ENCODE measurements around the gene FBXO10. TPM values are rescaled to one million over a fixed set of nuclear protein-coding genes. Genes with fewer than 3 reads are reported as not detected.
"Not testable (repeated sequence)": the region's sequence is repeated elsewhere in the genome, so short reads cannot be mapped to it uniquely, and the experiment has no call there.

FBXO10 gene
- total RNA-seq, 1 donor from 2014 or later = 18.5 TPM

GRCh38 chr9:37517923-37518322, 58.3 kb downstream of the FBXO10 start:
- peaks cover 16% of the 10 kb centered on the region for H3K36me3 Mint-ChIP-seq
- no peak for DNase-seq (ENCODE audit: extremely low spot score, unreplicated experiment)
- no peaks in the 10 kb centered on the region for H3K9me3 Mint-ChIP-seq
- no peak for TF ChIP-seq CTCF (conservative IDR thresholded peaks at IDR 0.05)
- no peaks in the 10 kb centered on the region for H3K27me3 Mint-ChIP-seq
- H3K4me3 Mint-ChIP-seq = no peak overlapping the region
- H3K27ac Mint-ChIP-seq = no peak overlapping the region
- H3K4me1 Mint-ChIP-seq (ENCODE audit: unreplicated experiment) = no peaks in the 10 kb centered on the region

GRCh38 chr9:37515620-37516258, 60.4 kb downstream of the FBXO10 start:
- Mint-ChIP-seq H3K4me1 (ENCODE audit: unreplicated experiment) (no peaks in the 10 kb centered on the region), H3K9me3 (no peaks in the 10 kb centered on the region), H3K36me3 (peaks cover 7% of the 10 kb centered on the region), H3K4me3 (no peak overlapping the region), H3K27ac (no peak overlapping the region), H3K27me3 (no peaks in the 10 kb centered on the region)
- no peak for DNase-seq (ENCODE audit: extremely low spot score, unreplicated experiment)
- TF ChIP-seq CTCF (conservative IDR thresholded peaks at IDR 0.05) = no peak

- no peak for DNase-seq (ENCODE audit: extremely low spot score, unreplicated experiment)
- H3K36me3 Mint-ChIP-seq = peaks cover 5% of the 10 kb centered on the region
- H3K27ac Mint-ChIP-seq = no peak overlapping the region
- H3K9me3 Mint-ChIP-seq = no peaks in the 10 kb centered on the region
- no peak overlapping the region for H3K4me3 Mint-ChIP-seq
- TF ChIP-seq CTCF (conservative IDR thresholded peaks at IDR 0.05) = no peak
- no peaks in the 10 kb centered on the region for H3K27me3 Mint-ChIP-seq
- no peaks in the 10 kb centered on the region for H3K4me1 Mint-ChIP-seq (ENCODE audit: unreplicated experiment)
Measured at GRCh38 chr9:37514999-37515398, 61.2 kb downstream of the FBXO10 start.

GRCh38 chr9:37514415-37514814, 61.8 kb downstream of the FBXO10 start:
- H3K27ac Mint-ChIP-seq; H3K9me3 Mint-ChIP-seq; DNase-seq (ENCODE audit: extremely low spot score, unreplicated experiment); H3K4me1 Mint-ChIP-seq (ENCODE audit: unreplicated experiment); H3K36me3 Mint-ChIP-seq; H3K4me3 Mint-ChIP-seq; H3K27me3 Mint-ChIP-seq: not testable (repeated sequence)

- no peaks in the 10 kb centered on the region for H3K4me1 Mint-ChIP-seq (ENCODE audit: unreplicated experiment)
- H3K27me3 Mint-ChIP-seq = no peaks in the 10 kb centered on the region
- H3K4me3 Mint-ChIP-seq = no peak overlapping the region
- H3K36me3 Mint-ChIP-seq = peaks cover 9% of the 10 kb centered on the region
- no peaks in the 10 kb centered on the region for H3K9me3 Mint-ChIP-seq
- no peak for TF ChIP-seq CTCF (conservative IDR thresholded peaks at IDR 0.05)
- DNase-seq (ENCODE audit: extremely low spot score, unreplicated experiment) = no peak
- no peak overlapping the region for H3K27ac Mint-ChIP-seq
Measured at GRCh38 chr9:37512437-37512836, 63.7 kb downstream of the FBXO10 start.

- no peaks in the 10 kb centered on the region for H3K9me3 Mint-ChIP-seq
- no peak for DNase-seq (ENCODE audit: extremely low spot score, unreplicated experiment)
- H3K27me3 Mint-ChIP-seq = no peaks in the 10 kb centered on the region
- H3K4me1 Mint-ChIP-seq (ENCODE audit: unreplicated experiment) = no peaks in the 10 kb centered on the region
- TF ChIP-seq CTCF (conservative IDR thresholded peaks at IDR 0.05) = no peak
- peaks cover 13% of the 10 kb centered on the region for H3K36me3 Mint-ChIP-seq
- no peak overlapping the region for H3K27ac Mint-ChIP-seq
- H3K4me3 Mint-ChIP-seq = no peak overlapping the region
Measured at GRCh38 chr9:37511016-37512010, 64.9 kb downstream of the FBXO10 start.

- H3K27ac Mint-ChIP-seq; H3K9me3 Mint-ChIP-seq; H3K4me3 Mint-ChIP-seq; DNase-seq (ENCODE audit: extremely low spot score, unreplicated experiment); H3K4me1 Mint-ChIP-seq (ENCODE audit: unreplicated experiment); H3K27me3 Mint-ChIP-seq: not testable (repeated sequence)
- H3K36me3 Mint-ChIP-seq = peaks cover 13% of the 10 kb centered on the region
Measured at GRCh38 chr9:37510053-37510452, 66.1 kb downstream of the FBXO10 start.
